Cardiac muscle cell (in vitro differentiated cells and primary cell): Measurements from ENCODE around the gene ST7L. TPM values are rescaled to one million over a fixed set of nuclear protein-coding genes. Genes with fewer than 3 reads are reported as not detected.
A peak's percentile ranks its signal among the peaks of the same experiment; 100 is the strongest.

Source experiments
- DNase-seq, 2 donors: peaks; one replicate each; pipeline versions ENCODE4 v3.0.0 to v3.0.0-alpha.2; 2010 to 2017; ENCODE audit warnings: low read depth in 1 of 2, low spot score in 1 of 2
- H3K27ac ChIP-seq: fragments of 200-600 bp; sonication (generic); 2 replicates; pipeline ENCODE4 v1.5.1; 2016
- H3K27me3 ChIP-seq: fragments of 200-600 bp; sonication (generic); 2 replicates; pipeline ENCODE4 v1.6.0; 2016; ENCODE audit warnings: control low read depth
- H3K36me3 ChIP-seq: fragments of 200-600 bp; sonication (generic); 2 replicates; pipeline ENCODE4 v1.5.1; 2016; ENCODE audit warnings: control low read depth
- H3K4me1 ChIP-seq: fragments of 200-600 bp; sonication (generic); 2 replicates; pipeline ENCODE4 v1.8.1; 2017; ENCODE audit warnings: low read depth, mild to moderate bottlenecking, mixed run types
- H3K4me3 ChIP-seq: fragments of 200-600 bp; sonication (generic); 2 replicates; pipeline ENCODE4 v1.5.1; 2016; ENCODE audit warnings: mild to moderate bottlenecking
- H3K9me3 ChIP-seq: fragments of 200-600 bp; sonication (generic); 2 replicates; pipeline ENCODE4 v1.5.1; 2017; ENCODE audit warnings: low read depth, mild to moderate bottlenecking, control low read depth
- CTCF ChIP-seq: IDR thresholded peaks from 2 replicates; pipeline ENCODE4 v1.5.1; 2012; ENCODE audit warnings: low read depth, mild to moderate bottlenecking, low read length
- polyA plus RNA-seq: library from polyadenylated mRNA; unstranded; fragments of >200 nt; fragmentation: Nextera tagmentation; extraction: Ambion mirVana; gene quantifications from 2 replicates; pipeline ENCODE4 v1.2.1, GENCODE V29; 2016
- total RNA-seq: library from RNA; depleted of rRNA; stranded (reverse); fragments of >200 nt; gene quantifications from 2 replicates; pipeline ENCODE4 v1.2.3, GENCODE V29; 2016

Gene ST7L
- total and polyA plus RNA-seq, 2 experiments from 2014 or later = 19.7 to 26.6 TPM

DNA sequence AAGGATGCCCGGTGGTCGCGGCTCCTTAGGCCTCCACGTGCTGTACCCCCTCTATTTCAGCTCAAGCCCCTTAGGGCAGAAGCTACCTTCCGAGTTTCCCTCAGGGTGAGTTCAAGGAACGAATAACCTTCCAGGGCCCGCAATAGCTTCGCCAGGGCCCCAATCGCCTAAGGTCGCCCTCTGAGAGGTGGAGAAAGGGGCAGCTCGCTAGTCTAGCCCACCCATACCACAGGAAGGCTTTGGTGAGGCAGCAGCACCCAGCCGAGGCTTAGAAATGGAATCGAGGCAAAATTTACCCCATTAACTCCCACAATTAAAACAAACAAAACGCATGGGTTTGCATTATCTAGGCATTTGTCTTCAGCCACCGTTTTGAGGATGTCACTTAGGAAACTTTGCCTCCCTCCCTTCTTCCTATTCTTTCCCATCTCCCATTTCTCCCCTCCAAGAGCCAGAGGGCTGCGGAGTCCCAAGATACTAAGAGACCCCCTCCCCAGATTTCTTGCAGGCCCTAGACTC lies 109.2 kb downstream of the ST7L start:
- no peaks in the 10 kb centered on the region for H3K9me3 ChIP-seq
- no peak for DNase-seq
- H3K36me3 ChIP-seq = no peaks in the 10 kb centered on the region
- no peak for TF ChIP-seq CTCF
- H3K4me1 ChIP-seq = no peaks in the 10 kb centered on the region
- H3K27ac ChIP-seq = no peak overlapping the region
- H3K4me3 ChIP-seq = no peak overlapping the region
- H3K27me3 ChIP-seq = peaks cover 63% of the 10 kb centered on the region

- H3K4me1 ChIP-seq = no peaks in the 10 kb centered on the region
- no peak overlapping the region for H3K27ac ChIP-seq
- peak overlapping the region; percentile 35 for H3K4me3 ChIP-seq
- H3K9me3 ChIP-seq = no peaks in the 10 kb centered on the region
- no peaks in the 10 kb centered on the region for H3K36me3 ChIP-seq
- no peak for DNase-seq
- TF ChIP-seq CTCF = no peak
- peaks cover 66% of the 10 kb centered on the region for H3K27me3 ChIP-seq
These were observed 109.8 kb downstream of the ST7L start for GRCh38 chr1:112509005-112509659.

DNA sequence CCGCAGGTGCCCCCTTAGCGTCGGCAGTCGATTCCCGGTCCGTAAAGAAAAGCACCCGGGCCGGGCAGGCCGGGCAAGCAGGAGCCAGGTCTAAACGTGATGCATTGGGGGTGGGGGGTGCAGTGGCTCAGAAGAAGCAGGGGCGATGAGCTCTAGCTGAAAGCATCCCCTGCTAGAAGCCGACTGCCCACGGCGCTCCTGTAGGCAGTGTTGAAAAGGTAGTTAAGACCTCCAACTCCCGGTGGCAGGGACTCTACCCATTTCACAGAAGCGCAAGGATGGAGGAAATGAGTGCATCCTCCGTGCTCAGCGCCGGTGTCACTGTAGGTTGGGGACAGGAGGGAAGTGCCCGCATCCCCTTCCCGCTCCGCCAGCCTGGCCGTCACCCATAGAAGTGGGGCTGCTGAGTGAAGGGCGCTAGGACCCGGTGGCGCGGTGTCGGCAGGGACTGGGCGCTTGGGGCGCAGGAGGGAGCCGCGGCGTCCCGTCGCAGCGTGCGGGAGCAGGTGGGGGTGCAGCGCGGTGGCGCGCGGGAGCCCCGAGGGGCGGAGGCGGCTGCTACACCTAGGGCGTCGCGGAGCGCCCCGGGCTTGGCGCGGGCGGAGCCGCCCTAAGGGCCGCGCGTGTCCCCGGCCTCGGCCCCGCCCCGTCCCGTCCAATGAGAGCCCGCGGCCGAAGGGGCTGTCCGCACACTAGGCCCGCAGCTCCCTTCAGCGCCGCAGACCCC lies 110.5 kb downstream of the ST7L start, which contains the start of gene WNT2B:
Gene WNT2B, plus strand, starts transcription at position 688 of the 727 bp plus-strand sequence. CDS start 298 bp downstream, outside the sequence.
- H3K36me3 ChIP-seq = no peaks in the 10 kb centered on the region
- peaks cover 73% of the 10 kb centered on the region for H3K27me3 ChIP-seq
- no peaks in the 10 kb centered on the region for H3K4me1 ChIP-seq
- no peaks in the 10 kb centered on the region for H3K9me3 ChIP-seq
- no peak for TF ChIP-seq CTCF
- H3K27ac ChIP-seq = no peak within 1 kb of the TSS
- peak within 1 kb of the TSS; percentile 35 for H3K4me3 ChIP-seq
- peak in 1 of 2 donors; percentile 22 for DNase-seq

GRCh38 chr1:112507921-112508277 lies 111.0 kb downstream of the ST7L start:
- Histone ChIP-seq H3K4me3 (peak overlapping the region; percentile 35), H3K27me3 (peaks cover 79% of the 10 kb centered on the region), H3K9me3 (no peaks in the 10 kb centered on the region), H3K36me3 (no peaks in the 10 kb centered on the region), H3K4me1 (no peaks in the 10 kb centered on the region), H3K27ac (no peak overlapping the region)
- peak in 1 of 2 donors; percentile 22 for DNase-seq
- TF ChIP-seq CTCF = no peak

DNA sequence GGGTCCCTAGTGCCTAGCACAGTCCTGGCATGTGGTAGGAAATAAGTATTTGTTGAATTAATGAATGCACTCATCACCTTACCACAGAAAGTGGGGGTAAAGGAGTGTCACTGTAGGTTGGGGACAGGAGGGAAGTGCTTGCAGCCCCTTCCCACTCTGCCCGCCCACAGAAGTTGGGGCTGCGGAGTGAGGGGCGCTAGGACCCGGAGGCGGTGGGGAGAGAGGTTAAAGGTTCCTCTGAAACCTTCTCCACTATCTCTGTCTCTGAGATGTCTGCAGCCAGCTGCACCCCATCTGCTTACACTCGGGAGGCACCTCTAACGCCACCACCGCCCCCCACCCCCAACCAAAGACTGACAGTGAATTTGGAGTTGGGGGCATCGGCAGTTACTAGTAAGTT lies 111.6 kb downstream of the ST7L start:
- Histone ChIP-seq H3K9me3 (no peaks in the 10 kb centered on the region), H3K4me3 (no peak overlapping the region), H3K36me3 (no peaks in the 10 kb centered on the region), H3K27ac (no peak overlapping the region), H3K27me3 (peaks cover 84% of the 10 kb centered on the region), H3K4me1 (no peaks in the 10 kb centered on the region)
- DNase-seq = no peak
- no peak for TF ChIP-seq CTCF
